ENCODE measurements around the gene PPAN. TPM values are rescaled to one million over a fixed set of nuclear protein-coding genes. Genes with fewer than 3 reads are reported as not detected.

PPAN gene
- total RNA-seq, 1 experiment from 2014 or later = 30.4 TPM

DNA sequence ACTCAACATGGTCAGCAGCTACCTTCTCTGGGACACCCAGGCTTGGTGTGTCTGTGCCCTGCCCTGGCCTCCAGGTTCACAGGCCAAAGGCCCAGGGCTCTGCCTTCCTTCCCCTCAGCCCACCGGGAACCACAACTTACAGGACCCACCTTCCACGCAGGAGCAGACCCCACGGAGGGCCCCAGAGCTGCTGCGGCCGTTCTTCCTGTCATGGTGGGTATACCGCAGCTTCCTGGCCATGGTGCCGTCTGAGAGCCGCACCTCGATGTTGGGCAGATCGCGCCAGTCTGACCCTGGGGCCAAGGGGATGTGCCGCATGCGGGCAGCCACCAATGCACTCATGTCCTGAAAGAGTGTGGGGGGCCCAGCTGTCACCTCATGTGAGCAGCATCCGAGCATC lies 30.8 kb downstream of the PPAN start:
- H3K9me3 ChIP-seq (ENCODE audit: low read length) = no peaks in the 10 kb centered on the region
- H3K4me3 ChIP-seq (ENCODE audit: low read length) = no peak overlapping the region
- no peaks in the 10 kb centered on the region for H3K27me3 ChIP-seq (ENCODE audit: low read length)
- no peak overlapping the region for H3K9ac ChIP-seq (ENCODE audit: low read length)
- no peaks in the 10 kb centered on the region for H3K79me2 ChIP-seq (ENCODE audit: low read length)
- H4K20me1 ChIP-seq (ENCODE audit: insufficient read depth, low read depth, low read length) = no peaks in the 10 kb centered on the region
- no peak overlapping the region for H2AFZ ChIP-seq (ENCODE audit: low read length)
- no peak overlapping the region for H3K4me2 ChIP-seq (ENCODE audit: low read depth, low read length, poor library complexity, severe bottlenecking)
- peaks cover 33% of the 10 kb centered on the region for H3K36me3 ChIP-seq (ENCODE audit: insufficient read depth, low read length)
- no peak for DNase-seq
- no peak overlapping the region for H3K27ac ChIP-seq (ENCODE audit: low read length)
- H3K9me2 ChIP-seq (replicated peaks; ENCODE audit: insufficient read depth, low read length) = no peaks in the 10 kb centered on the region
- H3K4me1 ChIP-seq (ENCODE audit: low read length) = no peaks in the 10 kb centered on the region

DNA sequence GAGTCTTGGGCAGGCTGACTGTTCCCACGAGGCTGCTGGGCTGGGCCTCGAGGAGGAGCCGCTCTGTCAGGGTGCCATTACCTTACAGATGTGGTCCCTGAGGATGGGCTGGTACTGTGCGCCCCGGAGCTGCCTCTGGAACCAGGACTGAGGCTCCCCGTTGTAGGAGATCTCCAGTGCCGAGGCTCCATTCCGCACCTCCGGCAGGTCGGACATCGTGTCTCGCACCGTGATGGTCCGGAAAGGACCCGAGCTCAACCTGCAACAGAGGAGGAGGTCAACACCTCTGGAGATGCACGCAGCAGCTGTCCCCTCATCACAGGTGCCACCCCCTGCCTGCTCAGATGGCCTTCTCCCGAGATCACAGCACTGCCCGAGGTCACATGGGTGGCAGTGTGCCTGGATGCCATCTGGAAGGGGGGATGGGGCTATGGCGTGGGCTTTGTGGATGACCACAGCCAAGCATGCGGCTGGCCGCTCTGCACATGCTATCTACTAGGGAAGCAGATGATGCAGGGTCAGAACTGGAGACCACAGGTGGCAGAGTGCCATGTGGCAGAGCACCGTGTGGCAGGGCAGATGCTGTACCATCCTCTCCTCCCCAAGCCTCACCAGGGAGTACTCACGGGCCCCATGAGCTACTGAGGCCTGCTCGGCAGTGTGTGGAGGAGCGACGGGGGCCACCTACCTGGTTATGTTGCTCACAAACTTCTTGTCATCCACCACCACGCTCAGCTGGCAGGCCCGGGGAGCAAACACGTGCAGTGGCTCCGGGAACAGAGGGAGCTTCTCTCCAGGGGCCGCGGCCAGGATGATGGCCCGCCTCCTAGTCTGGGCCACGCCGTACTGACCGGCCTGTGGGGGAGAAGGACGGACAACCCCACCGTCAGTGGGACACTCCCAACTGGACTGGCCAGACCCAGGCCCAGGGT lies 31.9 kb downstream of the PPAN start:
- Histone ChIP-seq H3K4me1 (ENCODE audit: low read length) (no peaks in the 10 kb centered on the region), H3K27ac (ENCODE audit: low read length) (no peak overlapping the region)

DNA sequence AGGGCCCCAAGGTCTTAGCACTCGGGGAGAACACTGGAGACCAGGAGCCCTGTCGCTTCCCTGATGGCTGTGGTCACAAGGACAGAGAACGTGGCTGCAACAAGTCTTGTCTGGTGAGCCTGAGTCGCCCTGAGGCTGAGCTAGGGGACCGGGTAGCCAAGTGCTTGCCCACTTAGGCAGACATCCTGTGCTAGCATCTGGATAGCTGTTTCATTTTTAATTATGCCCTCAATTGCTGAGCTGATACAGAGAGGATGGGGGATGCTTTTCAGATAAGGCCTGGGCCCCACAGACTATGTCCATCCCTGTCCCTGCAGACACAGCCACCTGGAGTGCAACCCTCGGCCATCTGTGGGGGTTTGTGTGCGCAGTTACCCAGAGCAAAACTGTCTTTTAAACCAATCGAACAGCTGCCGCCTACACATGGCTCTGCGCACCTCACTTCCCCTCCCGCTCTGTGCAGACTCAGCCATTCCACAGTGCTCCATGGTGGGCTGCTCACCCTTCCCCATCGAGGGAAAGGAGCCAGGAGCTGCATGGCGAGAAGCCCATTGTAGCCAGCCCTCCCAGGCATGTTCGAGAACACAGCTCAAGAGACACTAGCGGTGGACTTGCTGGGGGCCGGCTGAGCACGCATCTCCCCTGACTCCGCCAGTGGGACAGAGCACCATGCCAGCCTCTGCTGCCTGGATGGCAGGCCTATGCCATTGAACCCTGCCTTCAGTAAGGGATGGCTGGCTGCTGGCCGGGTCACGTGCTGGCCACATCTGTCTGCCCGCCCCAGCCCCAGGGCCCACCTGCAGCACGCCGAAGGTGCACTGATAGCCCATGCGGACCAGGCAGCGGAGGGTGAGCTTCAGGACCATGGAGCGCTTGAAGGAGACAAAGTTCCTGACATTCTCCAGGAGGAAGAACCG lies 33.0 kb downstream of the PPAN start:
- H2AFZ ChIP-seq (ENCODE audit: low read length) = no peak overlapping the region
- no peaks in the 10 kb centered on the region for H3K4me1 ChIP-seq (ENCODE audit: low read length)
- no peaks in the 10 kb centered on the region for H3K27me3 ChIP-seq (ENCODE audit: low read length)

More for the DNA sequence above, 31.9 kb downstream of the PPAN start:
- no peaks in the 10 kb centered on the region for H3K27me3 ChIP-seq (ENCODE audit: low read length)
- H3K36me3 ChIP-seq (ENCODE audit: insufficient read depth, low read length) = peaks cover 36% of the 10 kb centered on the region
- H3K9ac ChIP-seq (ENCODE audit: low read length) = no peak overlapping the region
- H3K9me3 ChIP-seq (ENCODE audit: low read length) = no peaks in the 10 kb centered on the region
- no peak overlapping the region for H2AFZ ChIP-seq (ENCODE audit: low read length)
- H3K4me2 ChIP-seq (ENCODE audit: low read depth, low read length, poor library complexity, severe bottlenecking) = no peak overlapping the region
- DNase-seq = no peak
- no peak overlapping the region for H3K4me3 ChIP-seq (ENCODE audit: low read length)
- no peaks in the 10 kb centered on the region for H4K20me1 ChIP-seq (ENCODE audit: insufficient read depth, low read depth, low read length)
- no peaks in the 10 kb centered on the region for H3K79me2 ChIP-seq (ENCODE audit: low read length)
- no peaks in the 10 kb centered on the region for H3K9me2 ChIP-seq (replicated peaks; ENCODE audit: insufficient read depth, low read length)

DNA sequence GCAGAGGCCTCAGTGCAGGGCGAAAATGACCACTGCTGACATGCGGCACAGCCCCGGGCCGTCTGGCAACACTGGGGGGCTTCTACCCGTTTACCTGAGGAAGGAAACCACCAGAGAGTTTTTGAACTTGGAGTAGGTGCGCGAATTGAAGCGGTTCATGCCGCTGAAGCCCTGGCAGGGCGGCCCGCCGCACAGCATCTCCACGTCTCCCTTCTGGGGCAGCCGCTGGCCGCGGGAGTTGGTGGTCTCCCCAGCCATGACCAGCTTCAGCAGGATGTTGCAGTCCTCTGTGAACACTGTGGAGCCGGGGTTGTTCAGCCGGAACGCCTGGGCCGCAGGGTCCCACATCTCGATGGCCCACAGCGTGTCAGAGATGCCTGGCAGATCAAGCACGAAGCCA lies 33.8 kb downstream of the PPAN start:
- Histone ChIP-seq H3K9me3 (ENCODE audit: low read length) (no peaks in the 10 kb centered on the region), H3K4me2 (ENCODE audit: low read depth, low read length, poor library complexity, severe bottlenecking) (no peak overlapping the region), H3K36me3 (ENCODE audit: insufficient read depth, low read length) (peaks cover 43% of the 10 kb centered on the region), H3K4me1 (ENCODE audit: low read length) (no peaks in the 10 kb centered on the region), H3K9ac (ENCODE audit: low read length) (no peak overlapping the region), H3K4me3 (ENCODE audit: low read length) (no peak overlapping the region), H3K9me2 (replicated peaks; ENCODE audit: insufficient read depth, low read length) (no peaks in the 10 kb centered on the region), H3K27me3 (ENCODE audit: low read length) (no peaks in the 10 kb centered on the region), H4K20me1 (ENCODE audit: insufficient read depth, low read depth, low read length) (no peaks in the 10 kb centered on the region; the same call in 1 of the 2 replicates), H3K27ac (ENCODE audit: low read length) (no peak overlapping the region), H3K79me2 (ENCODE audit: low read length) (no peaks in the 10 kb centered on the region), H2AFZ (ENCODE audit: low read length) (no peak overlapping the region)
- DNase-seq = no peak

More for the DNA sequence above, 33.0 kb downstream of the PPAN start:
- no peaks in the 10 kb centered on the region; the same call in 1 of the 2 replicates for H4K20me1 ChIP-seq (ENCODE audit: insufficient read depth, low read depth, low read length)
- no peaks in the 10 kb centered on the region for H3K79me2 ChIP-seq (ENCODE audit: low read length)
- H3K9me3 ChIP-seq (ENCODE audit: low read length) = no peaks in the 10 kb centered on the region
- H3K36me3 ChIP-seq (ENCODE audit: insufficient read depth, low read length) = peaks cover 40% of the 10 kb centered on the region
- no peak overlapping the region for H3K27ac ChIP-seq (ENCODE audit: low read length)
- DNase-seq = no peak
- no peak overlapping the region for H3K4me3 ChIP-seq (ENCODE audit: low read length)
- no peaks in the 10 kb centered on the region for H3K9me2 ChIP-seq (replicated peaks; ENCODE audit: insufficient read depth, low read length)
- H3K9ac ChIP-seq (ENCODE audit: low read length) = no peak overlapping the region
- no peak overlapping the region for H3K4me2 ChIP-seq (ENCODE audit: low read depth, low read length, poor library complexity, severe bottlenecking)

DNA sequence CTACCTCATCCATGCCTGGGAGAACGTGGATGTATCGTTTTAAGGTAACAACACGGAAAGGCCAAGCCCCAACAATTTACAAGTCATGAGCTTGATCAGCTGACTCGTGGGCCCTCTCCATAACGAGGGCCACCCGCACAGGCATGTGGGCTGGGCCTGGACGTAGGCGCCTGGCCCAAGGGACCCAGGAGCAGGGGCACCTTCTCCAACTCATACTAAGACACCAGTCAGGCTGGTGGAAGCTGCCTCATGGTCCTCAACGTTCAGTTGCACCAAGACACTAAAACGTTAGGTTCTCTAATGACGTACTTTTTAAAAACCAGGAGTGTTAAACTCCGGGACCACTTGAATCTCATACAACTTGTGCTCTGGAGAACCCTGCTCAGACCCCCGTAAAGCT lies 35.3 kb downstream of the PPAN start:
- no peaks in the 10 kb centered on the region for H3K9me3 ChIP-seq (ENCODE audit: low read length)
- no peaks in the 10 kb centered on the region; the same call in 1 of the 2 replicates for H4K20me1 ChIP-seq (ENCODE audit: insufficient read depth, low read depth, low read length)
- H3K9ac ChIP-seq (ENCODE audit: low read length) = no peak overlapping the region
- no peaks in the 10 kb centered on the region for H3K27me3 ChIP-seq (ENCODE audit: low read length)
- H3K79me2 ChIP-seq (ENCODE audit: low read length) = no peaks in the 10 kb centered on the region
- H3K9me2 ChIP-seq (replicated peaks; ENCODE audit: insufficient read depth, low read length) = no peaks in the 10 kb centered on the region
- no peak overlapping the region for H2AFZ ChIP-seq (ENCODE audit: low read length)
- no peaks in the 10 kb centered on the region for H3K4me1 ChIP-seq (ENCODE audit: low read length)
- H3K36me3 ChIP-seq (ENCODE audit: insufficient read depth, low read length) = peaks cover 49% of the 10 kb centered on the region
- H3K4me2 ChIP-seq (ENCODE audit: low read depth, low read length, poor library complexity, severe bottlenecking) = no peak overlapping the region
- H3K4me3 ChIP-seq (ENCODE audit: low read length) = no peak overlapping the region
- H3K27ac ChIP-seq (ENCODE audit: low read length) = no peak overlapping the region
- DNase-seq = no peak

DNA sequence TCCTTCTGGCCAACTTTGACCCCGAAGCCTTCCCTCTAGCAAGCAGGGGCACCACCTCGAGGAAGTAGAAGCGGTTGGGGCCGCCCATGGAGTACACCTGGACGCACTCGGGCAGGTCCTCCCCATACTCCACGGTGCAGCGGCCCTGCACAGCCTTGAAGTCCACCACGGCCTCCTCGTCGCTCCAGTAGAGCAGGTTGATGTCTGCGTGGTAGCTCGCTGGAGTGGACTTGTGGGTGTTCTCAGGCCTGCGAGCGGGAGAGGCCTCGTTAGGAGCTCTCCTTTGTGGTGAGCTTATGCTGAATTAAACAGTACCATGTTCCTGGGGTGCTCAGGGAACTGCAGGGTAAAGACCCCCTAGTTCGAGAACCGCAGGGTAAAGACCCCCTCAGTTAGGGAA lies 35.8 kb downstream of the PPAN start:
- H3K36me3 ChIP-seq (ENCODE audit: insufficient read depth, low read length) = peaks cover 53% of the 10 kb centered on the region
- H3K4me2 ChIP-seq (ENCODE audit: low read depth, low read length, poor library complexity, severe bottlenecking) = no peak overlapping the region
- H3K9me2 ChIP-seq (replicated peaks; ENCODE audit: insufficient read depth, low read length) = no peaks in the 10 kb centered on the region
- H2AFZ ChIP-seq (ENCODE audit: low read length) = no peak overlapping the region
- no peak overlapping the region for H3K27ac ChIP-seq (ENCODE audit: low read length)
- no peaks in the 10 kb centered on the region for H3K27me3 ChIP-seq (ENCODE audit: low read length)
- H3K9me3 ChIP-seq (ENCODE audit: low read length) = no peaks in the 10 kb centered on the region
- H3K4me1 ChIP-seq (ENCODE audit: low read length) = no peaks in the 10 kb centered on the region
- H4K20me1 ChIP-seq (ENCODE audit: insufficient read depth, low read depth, low read length) = no peaks in the 10 kb centered on the region; the same call in 1 of the 2 replicates
- DNase-seq = no peak
- H3K79me2 ChIP-seq (ENCODE audit: low read length) = no peaks in the 10 kb centered on the region
- no peak overlapping the region for H3K9ac ChIP-seq (ENCODE audit: low read length)
- no peak overlapping the region for H3K4me3 ChIP-seq (ENCODE audit: low read length)

DNA sequence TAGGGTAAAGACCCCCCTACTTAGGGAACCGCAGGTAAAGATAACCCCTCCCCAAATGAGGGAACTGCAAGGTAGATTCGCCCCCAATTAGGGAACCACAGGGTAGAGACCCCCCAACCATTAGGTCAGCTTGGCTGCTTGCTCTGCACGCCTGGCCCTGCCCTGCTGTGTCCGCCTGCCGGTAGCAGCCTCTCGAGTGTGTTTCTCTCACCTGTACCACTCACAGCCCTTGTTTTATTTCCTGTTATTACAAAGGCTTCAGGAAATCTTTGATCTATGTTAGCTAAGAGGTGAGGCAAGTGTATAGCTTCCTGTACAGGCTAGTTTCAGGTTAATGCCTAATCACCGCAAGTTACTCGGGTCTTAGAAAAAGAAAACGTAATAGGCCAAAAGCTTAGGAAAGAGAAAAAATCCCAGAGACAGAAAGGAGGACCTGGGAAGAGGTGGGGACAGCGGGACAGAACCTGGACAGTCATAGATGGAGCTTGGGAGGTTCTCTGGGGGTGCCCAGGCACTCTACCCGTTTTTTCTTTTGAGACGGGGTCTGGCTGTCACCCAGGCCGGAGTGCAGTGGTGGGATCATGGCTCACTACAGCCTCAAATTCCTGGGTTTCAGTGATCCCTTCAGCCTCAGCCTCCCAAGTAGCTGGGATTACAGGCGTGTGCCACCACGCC lies 36.7 kb downstream of the PPAN start:
- H3K4me2 ChIP-seq (ENCODE audit: low read depth, low read length, poor library complexity, severe bottlenecking) = no peak overlapping the region
- no peaks in the 10 kb centered on the region for H3K27me3 ChIP-seq (ENCODE audit: low read length)
- H3K9me3 ChIP-seq (ENCODE audit: low read length) = no peaks in the 10 kb centered on the region
- DNase-seq = no peak
- no peak overlapping the region for H3K4me3 ChIP-seq (ENCODE audit: low read length)
- peaks cover 53% of the 10 kb centered on the region for H3K36me3 ChIP-seq (ENCODE audit: insufficient read depth, low read length)
- H3K9me2 ChIP-seq (replicated peaks; ENCODE audit: insufficient read depth, low read length) = no peaks in the 10 kb centered on the region
- no peak overlapping the region for H2AFZ ChIP-seq (ENCODE audit: low read length)
- no peak overlapping the region for H3K27ac ChIP-seq (ENCODE audit: low read length)
- no peaks in the 10 kb centered on the region for H3K79me2 ChIP-seq (ENCODE audit: low read length)
- no peaks in the 10 kb centered on the region for H3K4me1 ChIP-seq (ENCODE audit: low read length)
- no peaks in the 10 kb centered on the region; the same call in 1 of the 2 replicates for H4K20me1 ChIP-seq (ENCODE audit: insufficient read depth, low read depth, low read length)
- H3K9ac ChIP-seq (ENCODE audit: low read length) = no peak overlapping the region

Measured in Karpas-422 (cell line).